ENCODE measurements around the gene TCF7L2.

The TCF7L2 gene

GRCh38 chr10:113093188-113094113, 143.4 kb downstream of the TCF7L2 start:
- Histone ChIP-seq H2BK120ac (ENCODE audit: low read depth, low read length) (no peak overlapping the region), H4K8ac (ENCODE audit: low read length) (no peak overlapping the region), H3K4me2 (ENCODE audit: low read length, poor library complexity, severe bottlenecking) (peak overlapping the region; percentile 53), H3K4me3 (ENCODE audit: insufficient read depth in 1 of 2, low read depth in 1 of 2, low read length in 2 of 2) (no peak overlapping the region), H3K9me3 (ENCODE audit: control insufficient read depth, low read length) (no peaks in the 10 kb centered on the region), H3K18ac (ENCODE audit: low read depth in 1 of 2, low read length in 2 of 2) (peak overlapping the region; percentile 54 to 72), H3K9ac (ENCODE audit: low read length) (no peak overlapping the region), H3K4ac (ENCODE audit: low read depth in 1 of 2, low read length in 2 of 2) (peak overlapping the region in 1 of 2 experiments; percentile 49), H2BK5ac (ENCODE audit: low read depth, low read length, poor library complexity, severe bottlenecking) (peak overlapping the region; percentile 74), H2BK12ac (ENCODE audit: low read length in 2 of 2) (peak overlapping the region in 1 of 2 experiments; percentile 67), H2BK15ac (ENCODE audit: low read depth, poor library complexity, severe bottlenecking) (no peak overlapping the region), H2AFZ (ENCODE audit: low read depth, low read length) (no peak overlapping the region), H2AK5ac (ENCODE audit: low read length, severe bottlenecking) (peak overlapping the region; percentile 98), H3K36me3 (ENCODE audit: control insufficient read depth in 1 of 2, insufficient read depth in 2 of 2, low read depth in 1 of 2, low read length in 2 of 2) (peaks cover 21 to 41% of the 10 kb centered on the region in 2 experiments), H3K79me1 (replicated peaks; ENCODE audit: low read length, poor library complexity, severe bottlenecking) (peaks cover 32% of the 10 kb centered on the region), H3K27ac (ENCODE audit: low read length, poor library complexity, severe bottlenecking) (peak overlapping the region; percentile 98), H3K23ac (ENCODE audit: low read length in 2 of 2) (no peak overlapping the region), H4K91ac (ENCODE audit: low read length) (peak overlapping the region; percentile 62), H3K4me1 (ENCODE audit: control insufficient read depth, insufficient read depth, low read depth, low read length) (peaks cover 30% of the 10 kb centered on the region), H3K27me3 (ENCODE audit: control insufficient read depth in 1 of 2, insufficient read depth in 1 of 2, low read length in 2 of 2) (no peaks in the 10 kb centered on the region), H3K14ac (ENCODE audit: low read length in 2 of 2) (no peak overlapping the region)
- 70% methylated on average over 4 of the region's 10 CpGs for WGBS
- DNase-seq: peak; percentile 60

- H3K79me1 ChIP-seq (replicated peaks; ENCODE audit: low read length, poor library complexity, severe bottlenecking): peaks cover 30% of the 10 kb centered on the region
- H3K4me2 ChIP-seq (ENCODE audit: low read length, poor library complexity, severe bottlenecking): peak overlapping the region; percentile 53
- peak overlapping the region; percentile 98 for H3K27ac ChIP-seq (ENCODE audit: low read length, poor library complexity, severe bottlenecking)
- H4K91ac ChIP-seq (ENCODE audit: low read length): no peak overlapping the region
- no peak overlapping the region for H3K9ac ChIP-seq (ENCODE audit: low read length)
- peaks cover 21 to 40% of the 10 kb centered on the region in 2 experiments for H3K36me3 ChIP-seq (ENCODE audit: control insufficient read depth in 1 of 2, insufficient read depth in 2 of 2, low read depth in 1 of 2, low read length in 2 of 2)
- H4K8ac ChIP-seq (ENCODE audit: low read length): no peak overlapping the region
- H3K4ac ChIP-seq (ENCODE audit: low read depth in 1 of 2, low read length in 2 of 2): peak overlapping the region in 1 of 2 experiments; percentile 49
- H2BK12ac ChIP-seq (ENCODE audit: low read length in 2 of 2): no peak overlapping the region
- peak overlapping the region; percentile 74 for H2BK5ac ChIP-seq (ENCODE audit: low read depth, low read length, poor library complexity, severe bottlenecking)
- H3K23ac ChIP-seq (ENCODE audit: low read length in 2 of 2): no peak overlapping the region
- peak; percentile 64 for DNase-seq
- no peak overlapping the region for H3K14ac ChIP-seq (ENCODE audit: low read length in 2 of 2)
- no peak overlapping the region for H3K4me3 ChIP-seq (ENCODE audit: insufficient read depth in 1 of 2, low read depth in 1 of 2, low read length in 2 of 2)
- H2AFZ ChIP-seq (ENCODE audit: low read depth, low read length): no peak overlapping the region
- peak overlapping the region; percentile 88 for H2AK5ac ChIP-seq (ENCODE audit: low read length, severe bottlenecking)
- no peaks in the 10 kb centered on the region for H3K9me3 ChIP-seq (ENCODE audit: control insufficient read depth, low read length)
- H2BK15ac ChIP-seq (ENCODE audit: low read depth, poor library complexity, severe bottlenecking): no peak overlapping the region
- WGBS: 100% methylated on average over 1 of the region's 3 CpGs
- peaks cover 30% of the 10 kb centered on the region for H3K4me1 ChIP-seq (ENCODE audit: control insufficient read depth, insufficient read depth, low read depth, low read length)
- peak overlapping the region; percentile 14 to 54 for H3K18ac ChIP-seq (ENCODE audit: low read depth in 1 of 2, low read length in 2 of 2)
- no peaks in the 10 kb centered on the region for H3K27me3 ChIP-seq (ENCODE audit: control insufficient read depth in 1 of 2, insufficient read depth in 1 of 2, low read length in 2 of 2)
- H2BK120ac ChIP-seq (ENCODE audit: low read depth, low read length): no peak overlapping the region
Measured at GRCh38 chr10:113094114-113094486, 144.1 kb downstream of the TCF7L2 start.

- WGBS: 96% methylated on average over 15 of the region's 15 CpGs
- DNase-seq: no peak
Measured at GRCh38 chr10:113095419-113096127, 145.5 kb downstream of the TCF7L2 start.

More at GRCh38 chr10:113095419-113096127, 145.5 kb downstream of the TCF7L2 start:
- Histone ChIP-seq H3K23ac (ENCODE audit: low read length in 2 of 2) (no peak overlapping the region), H4K8ac (ENCODE audit: low read length) (peak overlapping the region; percentile 57), H2BK12ac (ENCODE audit: low read length in 2 of 2) (no peak overlapping the region), H3K27ac (ENCODE audit: low read length, poor library complexity, severe bottlenecking) (no peak overlapping the region), H3K27me3 (ENCODE audit: control insufficient read depth in 1 of 2, insufficient read depth in 1 of 2, low read length in 2 of 2) (no peaks in the 10 kb centered on the region), H4K91ac (ENCODE audit: low read length) (peak overlapping the region; percentile 84), H3K36me3 (ENCODE audit: control insufficient read depth in 1 of 2, insufficient read depth in 2 of 2, low read depth in 1 of 2, low read length in 2 of 2) (peaks cover 17 to 33% of the 10 kb centered on the region in 2 experiments), H3K18ac (ENCODE audit: low read depth in 1 of 2, low read length in 2 of 2) (peak overlapping the region in 1 of 2 experiments; percentile 67), H2BK120ac (ENCODE audit: low read depth, low read length) (no peak overlapping the region), H2BK5ac (ENCODE audit: low read depth, low read length, poor library complexity, severe bottlenecking) (no peak overlapping the region), H2BK15ac (ENCODE audit: low read depth, poor library complexity, severe bottlenecking) (no peak overlapping the region), H3K14ac (ENCODE audit: low read length in 2 of 2) (no peak overlapping the region), H3K4me2 (ENCODE audit: low read length, poor library complexity, severe bottlenecking) (no peak overlapping the region), H3K4ac (ENCODE audit: low read depth in 1 of 2, low read length in 2 of 2) (no peak overlapping the region), H2AFZ (ENCODE audit: low read depth, low read length) (no peak overlapping the region), H3K4me3 (ENCODE audit: insufficient read depth in 1 of 2, low read depth in 1 of 2, low read length in 2 of 2) (no peak overlapping the region), H3K79me1 (replicated peaks; ENCODE audit: low read length, poor library complexity, severe bottlenecking) (peaks cover 27% of the 10 kb centered on the region), H2AK5ac (ENCODE audit: low read length, severe bottlenecking) (peak overlapping the region; percentile 26), H3K9me3 (ENCODE audit: control insufficient read depth, low read length) (no peaks in the 10 kb centered on the region), H3K4me1 (ENCODE audit: control insufficient read depth, insufficient read depth, low read depth, low read length) (peaks cover 38% of the 10 kb centered on the region), H3K9ac (ENCODE audit: low read length) (no peak overlapping the region)
